Vagina (tissue), 2 donors: ENCODE data around the gene LITAF. TPM values are rescaled to one million over a fixed set of nuclear protein-coding genes. Genes with fewer than 3 reads are reported as not detected.
"Not testable (repeated sequence)": the region's sequence is repeated elsewhere in the genome, so short reads cannot be mapped to it uniquely, and the experiment has no call there.

Experiments used
- DNase-seq, 2 donors: peaks; one replicate each; pipeline ENCODE4 v3.0.0-alpha.2; 2017; ENCODE audit errors: extremely low spot score in 2 of 2
- H3K27ac ChIP-seq: fragments of 200-600 bp; sonication (generic); one replicate; pipeline ENCODE4 v1.5.1; 2019
- H3K27me3 ChIP-seq: fragments of 200-600 bp; sonication (generic); one replicate; pipeline ENCODE4 v1.5.1; 2019
- H3K36me3 ChIP-seq, 2 donors: fragments of 200-600 bp; sonication (generic); one replicate each; pipeline ENCODE4 v1.5.1; 2017 to 2019
- H3K4me1 ChIP-seq: fragments of 200-600 bp; sonication (generic); one replicate; pipeline ENCODE4 v1.5.1; 2019
- H3K4me3 ChIP-seq, 2 donors: fragments of 200-600 bp; sonication (generic); 1 replicate in 1 of 2; 2 replicates in 1 of 2; pipeline ENCODE4 v1.5.1; 2016 to 2019
- H3K9me3 ChIP-seq: fragments of 200-600 bp; sonication (generic); one replicate; pipeline ENCODE4 v1.5.1; 2019
- POLR2A ChIP-seq, 2 donors: fragments of 450-650 bp; IDR thresholded peaks; one replicate each; pipeline ENCODE4 v1.6.1; 2017; ENCODE audit warnings: antibody characterized with exemption in 2 of 2, mild to moderate bottlenecking in 2 of 2, moderate library complexity in 2 of 2
- POLR2AphosphoS5 ChIP-seq, 2 donors: sonication (generic); formaldehyde crosslinking; IDR thresholded peaks; one replicate each; pipeline ENCODE4 v1.9.0; 2017; ENCODE audit warnings: antibody characterized with exemption in 2 of 2, mild to moderate bottlenecking in 2 of 2, low read depth in 1 of 2; ENCODE audit not compliant: insufficient read depth in 1 of 2
- intact Hi-C: fragments of 100-400 bp; cut with DNase I; formaldehyde crosslinking; loops from one replicate; pipeline ENCODE4 v1.15.1; 2023
- total RNA-seq: library from RNA; depleted of rRNA; stranded (reverse); fragments of >200 nt; gene quantifications from one replicate; pipeline ENCODE4 v1.2.3, GENCODE V29; 2016
- TF ChIP-seq, protein P1 (sequence below), 3 experiments: fragments of 450-650 bp in 2 of 3; fragments of 200-600 bp in 1 of 3; sonication (generic) in 1 of 3; IDR thresholded peaks; one replicate each; pipeline ENCODE4 v1.5.1; 2017 to 2019; ENCODE audit warnings: antibody characterized with exemption in 3 of 3, mild to moderate bottlenecking in 2 of 3, moderate library complexity in 2 of 3

Gene LITAF
- total RNA-seq, 1 donor from 2014 or later = 111 TPM

DNA sequence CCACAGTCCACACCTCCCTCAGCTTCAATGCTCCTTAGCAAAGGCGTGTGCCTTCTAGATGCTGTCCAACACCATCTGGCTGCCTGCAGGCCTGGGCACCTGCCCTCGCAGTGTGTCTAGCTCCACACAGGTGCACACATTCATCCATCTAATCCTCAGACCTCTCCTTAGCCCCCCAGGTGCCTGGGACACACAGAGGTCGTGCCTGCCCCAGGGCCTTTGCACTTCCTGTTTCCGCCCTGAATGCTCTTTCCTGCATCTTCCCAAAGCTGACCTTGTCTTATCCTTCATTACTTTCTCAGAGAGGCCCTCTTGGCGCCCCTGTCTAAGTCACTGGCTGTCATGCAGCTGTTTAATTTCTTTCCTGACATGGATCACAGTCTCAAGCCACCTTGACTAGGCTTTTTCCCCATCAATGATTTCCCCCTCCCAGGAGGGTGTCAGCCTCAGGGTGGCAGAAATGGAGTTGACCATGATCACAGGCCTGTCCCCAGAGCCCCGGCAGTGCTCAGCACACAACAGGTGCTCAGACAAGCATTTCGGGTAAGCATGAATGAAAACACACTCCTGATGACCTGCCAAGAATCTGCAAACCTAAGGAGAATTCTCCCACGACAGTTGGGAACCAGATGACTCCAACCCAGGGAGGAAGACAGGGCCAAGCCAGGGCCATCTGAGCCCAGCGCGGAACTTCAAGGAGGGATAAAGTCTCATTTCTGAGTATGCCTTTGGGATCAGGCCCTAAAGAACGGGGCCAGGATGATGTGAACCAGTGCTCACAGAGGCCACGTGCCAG, 76.3 kb downstream of the LITAF start:
- no peaks in the 10 kb centered on the region for H3K36me3 ChIP-seq
- DNase-seq = no peak
- H3K27ac ChIP-seq = no peak overlapping the region
- H3K4me1 ChIP-seq = no peaks in the 10 kb centered on the region
- no peak overlapping the region for H3K4me3 ChIP-seq
- intact Hi-C loops = no loop called here
- TF ChIP-seq, protein P1, sequence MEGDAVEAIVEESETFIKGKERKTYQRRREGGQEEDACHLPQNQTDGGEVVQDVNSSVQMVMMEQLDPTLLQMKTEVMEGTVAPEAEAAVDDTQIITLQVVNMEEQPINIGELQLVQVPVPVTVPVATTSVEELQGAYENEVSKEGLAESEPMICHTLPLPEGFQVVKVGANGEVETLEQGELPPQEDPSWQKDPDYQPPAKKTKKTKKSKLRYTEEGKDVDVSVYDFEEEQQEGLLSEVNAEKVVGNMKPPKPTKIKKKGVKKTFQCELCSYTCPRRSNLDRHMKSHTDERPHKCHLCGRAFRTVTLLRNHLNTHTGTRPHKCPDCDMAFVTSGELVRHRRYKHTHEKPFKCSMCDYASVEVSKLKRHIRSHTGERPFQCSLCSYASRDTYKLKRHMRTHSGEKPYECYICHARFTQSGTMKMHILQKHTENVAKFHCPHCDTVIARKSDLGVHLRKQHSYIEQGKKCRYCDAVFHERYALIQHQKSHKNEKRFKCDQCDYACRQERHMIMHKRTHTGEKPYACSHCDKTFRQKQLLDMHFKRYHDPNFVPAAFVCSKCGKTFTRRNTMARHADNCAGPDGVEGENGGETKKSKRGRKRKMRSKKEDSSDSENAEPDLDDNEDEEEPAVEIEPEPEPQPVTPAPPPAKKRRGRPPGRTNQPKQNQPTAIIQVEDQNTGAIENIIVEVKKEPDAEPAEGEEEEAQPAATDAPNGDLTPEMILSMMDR (IDR thresholded peaks at IDR 0.05) = no peak
- no peak for TF ChIP-seq POLR2AphosphoS5 (IDR thresholded peaks at IDR 0.05; ENCODE audit: insufficient read depth in 1 of 2, low read depth in 1 of 2)
- TF ChIP-seq POLR2A (IDR thresholded peaks at IDR 0.05) = no peak
- no peaks in the 10 kb centered on the region for H3K27me3 ChIP-seq
- H3K9me3 ChIP-seq = no peaks in the 10 kb centered on the region

DNA sequence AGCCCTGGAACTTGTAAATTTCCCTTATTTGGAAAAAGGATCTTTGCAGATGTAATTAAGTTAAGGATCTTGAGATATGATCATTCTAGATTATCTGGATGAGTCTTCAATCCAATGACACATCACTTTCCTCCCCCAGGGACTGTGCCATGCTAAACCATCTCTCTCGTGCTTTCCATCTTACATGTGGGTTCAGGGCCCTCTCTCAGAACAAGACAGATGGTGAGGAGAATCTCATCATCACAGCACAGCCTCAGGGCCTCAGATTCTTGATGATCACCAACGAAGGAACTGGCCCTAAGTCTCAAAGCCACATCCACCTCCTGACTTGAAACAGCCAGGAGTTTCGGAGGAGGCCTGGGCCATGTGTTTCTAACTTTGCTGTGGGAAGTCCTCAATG, 78.7 kb downstream of the LITAF start:
- intact Hi-C loops = no loop called here
- no peak overlapping the region for H3K4me3 ChIP-seq
- H3K9me3 ChIP-seq = no peaks in the 10 kb centered on the region
- H3K27me3 ChIP-seq = no peaks in the 10 kb centered on the region
- H3K27ac ChIP-seq = no peak overlapping the region
- TF ChIP-seq POLR2A (IDR thresholded peaks at IDR 0.05) (no peak), POLR2AphosphoS5 (IDR thresholded peaks at IDR 0.05; ENCODE audit: insufficient read depth in 1 of 2, low read depth in 1 of 2) (no peak)
- TF ChIP-seq, protein P1 (IDR thresholded peaks at IDR 0.05) = no peak
- no peaks in the 10 kb centered on the region for H3K4me1 ChIP-seq
- no peak for DNase-seq
- H3K36me3 ChIP-seq = no peaks in the 10 kb centered on the region

DNA sequence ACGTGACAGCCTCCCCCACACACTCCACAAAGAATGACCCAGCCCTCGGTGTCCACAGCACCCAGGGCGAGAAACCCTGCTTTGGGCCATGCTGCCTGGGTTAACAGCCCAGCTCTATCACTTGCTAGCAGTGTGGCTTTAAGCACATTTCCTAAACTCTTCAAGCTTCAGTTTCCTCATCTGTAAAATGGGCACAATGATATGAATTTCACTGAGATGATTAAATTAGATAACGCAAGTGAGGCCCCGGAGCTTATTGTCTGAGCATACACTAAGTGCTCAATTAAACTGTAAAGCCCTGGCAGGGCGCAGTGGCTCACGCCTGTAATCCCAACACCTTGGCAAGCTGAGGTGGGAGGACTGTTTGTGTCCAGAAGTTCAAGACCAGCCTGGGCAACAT, 79.4 kb downstream of the LITAF start:
- TF ChIP-seq POLR2A (IDR thresholded peaks at IDR 0.05) = no peak
- TF ChIP-seq, protein P1 (IDR thresholded peaks at IDR 0.05) = no peak
- TF ChIP-seq POLR2AphosphoS5 (IDR thresholded peaks at IDR 0.05; ENCODE audit: insufficient read depth in 1 of 2, low read depth in 1 of 2) = no peak
- H3K27me3 ChIP-seq = no peaks in the 10 kb centered on the region
- intact Hi-C loops = no loop called here

DNA sequence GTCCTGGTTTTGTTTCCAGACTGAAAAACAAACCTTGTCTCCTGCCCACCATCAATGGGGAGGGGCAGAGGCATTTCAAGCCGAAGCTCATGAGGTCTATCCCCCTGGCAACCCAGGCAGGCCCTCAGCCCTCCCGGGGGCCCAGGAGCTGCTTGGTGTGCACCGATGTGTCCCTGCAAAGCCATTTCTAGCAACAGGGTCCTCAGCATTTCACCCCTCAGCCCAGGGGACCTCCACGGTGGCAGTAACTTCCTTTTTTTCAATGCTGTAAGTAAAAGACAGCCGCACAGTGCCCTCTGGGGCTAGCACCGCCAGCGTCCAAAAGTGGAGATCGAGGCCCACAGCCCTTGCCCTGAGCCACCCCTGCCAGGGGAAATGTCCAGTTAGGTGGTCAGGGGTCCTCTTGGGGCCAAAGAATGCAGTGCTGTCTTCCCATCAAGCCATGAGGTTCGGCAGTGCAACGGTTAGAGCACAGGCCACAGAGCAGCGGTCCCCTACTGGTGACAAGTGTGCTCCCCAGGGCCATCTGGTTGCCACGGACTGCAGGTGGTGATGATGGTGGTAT, 79.9 kb downstream of the LITAF start:
- Histone ChIP-seq H3K27ac (no peak overlapping the region), H3K4me1 (no peaks in the 10 kb centered on the region), H3K36me3 (no peaks in the 10 kb centered on the region), H3K27me3 (no peaks in the 10 kb centered on the region), H3K4me3 (no peak overlapping the region), H3K9me3 (no peaks in the 10 kb centered on the region)
- DNase-seq = no peak
- TF ChIP-seq, protein P1 (IDR thresholded peaks at IDR 0.05) = no peak
- TF ChIP-seq POLR2A (IDR thresholded peaks at IDR 0.05) = no peak
- no peak for TF ChIP-seq POLR2AphosphoS5 (IDR thresholded peaks at IDR 0.05; ENCODE audit: insufficient read depth in 1 of 2, low read depth in 1 of 2)
- intact Hi-C loops = no loop called here

More for the DNA sequence above, 79.4 kb downstream of the LITAF start:
- no peak for DNase-seq
- H3K4me3 ChIP-seq = no peak overlapping the region
- no peaks in the 10 kb centered on the region for H3K4me1 ChIP-seq
- no peaks in the 10 kb centered on the region for H3K36me3 ChIP-seq
- H3K9me3 ChIP-seq = no peaks in the 10 kb centered on the region
- no peak overlapping the region for H3K27ac ChIP-seq

DNA sequence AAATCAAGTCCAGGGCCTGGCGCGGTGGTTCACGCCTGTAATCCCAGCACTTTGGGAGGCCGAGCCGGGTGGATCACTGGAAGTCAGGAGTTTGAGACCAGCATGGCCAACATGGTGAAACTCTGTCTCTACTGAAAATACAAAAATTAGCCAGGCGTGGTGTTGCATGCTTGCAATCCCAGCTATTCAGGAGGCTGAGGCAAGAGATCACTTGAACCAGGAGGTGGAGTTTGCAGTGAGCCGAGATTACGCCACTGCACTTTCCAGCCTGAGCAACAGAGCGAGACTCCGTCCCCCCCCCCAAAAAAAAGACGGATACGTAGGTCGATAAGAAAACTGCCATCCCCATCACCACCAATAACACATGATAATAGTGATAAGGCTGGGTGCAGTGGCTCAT, 82.5 kb downstream of the LITAF start:
- H3K4me3 ChIP-seq, H3K27ac ChIP-seq, H3K9me3 ChIP-seq, H3K27me3 ChIP-seq, H3K4me1 ChIP-seq, DNase-seq, intact Hi-C loops, H3K36me3 ChIP-seq: not testable (repeated sequence)
